ENCODE results near the gene MSH2.
"Not testable (repeated sequence)": the region's sequence is repeated elsewhere in the genome, so short reads cannot be mapped to it uniquely, and the experiment has no call there.

Gene MSH2

GRCh38 chr2:47414682-47415458 is 11.9 kb downstream of the MSH2 start:
- no peak for DNase-seq

GRCh38 chr2:47420214-47420613 is 17.3 kb downstream of the MSH2 start:
- DNase-seq: no peak

- DNase-seq: not testable (repeated sequence)
Observed at GRCh38 chr2:47420683-47421082, 17.7 kb downstream of the MSH2 start.

- DNase-seq: no peak
Observed at GRCh38 chr2:47422016-47422415, 19.1 kb downstream of the MSH2 start.

- no peak for DNase-seq
Observed at GRCh38 chr2:47422560-47422959, 19.6 kb downstream of the MSH2 start.

GRCh38 chr2:47426786-47427185 is 23.8 kb downstream of the MSH2 start:
- DNase-seq: no peak

- no peak for DNase-seq
Observed at GRCh38 chr2:47429795-47430194, 26.8 kb downstream of the MSH2 start.

GRCh38 chr2:47433006-47433405 is 30.1 kb downstream of the MSH2 start:
- DNase-seq: not testable (repeated sequence)

- DNase-seq: not testable (repeated sequence)
Observed at GRCh38 chr2:47433445-47433844, 30.5 kb downstream of the MSH2 start.

- no peak for DNase-seq
Observed at GRCh38 chr2:47437287-47437686, 34.3 kb downstream of the MSH2 start.

GRCh38 chr2:47438106-47438505 is 35.1 kb downstream of the MSH2 start:
- DNase-seq: no peak

GRCh38 chr2:47438783-47439182 is 35.8 kb downstream of the MSH2 start:
- DNase-seq: no peak

GRCh38 chr2:47451790-47452189 is 48.8 kb downstream of the MSH2 start:
- no peak for DNase-seq

- DNase-seq: no peak
Observed at GRCh38 chr2:47452761-47453160, 49.8 kb downstream of the MSH2 start.

GRCh38 chr2:47454818-47455217 is 51.9 kb downstream of the MSH2 start:
- DNase-seq: not testable (repeated sequence)

GRCh38 chr2:47455411-47455810 is 52.5 kb downstream of the MSH2 start:
- no peak for DNase-seq

- DNase-seq: no peak
Observed at GRCh38 chr2:47456851-47457250, 53.9 kb downstream of the MSH2 start.

- DNase-seq: no peak
Observed at GRCh38 chr2:47457268-47457667, 54.3 kb downstream of the MSH2 start.

GRCh38 chr2:47459021-47459420 is 56.1 kb downstream of the MSH2 start:
- DNase-seq: no peak

GRCh38 chr2:47460766-47461165 is 57.8 kb downstream of the MSH2 start:
- no peak for DNase-seq

GRCh38 chr2:47471429-47472116 is 68.6 kb downstream of the MSH2 start:
- no peak for DNase-seq

GRCh38 chr2:47479863-47480262 is 76.9 kb downstream of the MSH2 start:
- no peak for DNase-seq

GRCh38 chr2:47483191-47483590 is 80.2 kb downstream of the MSH2 start:
- DNase-seq: no peak

GRCh38 chr2:47484396-47484795 is 81.4 kb downstream of the MSH2 start:
- no peak for DNase-seq
